Keratinocyte (primary cell): ENCODE data around the gene MYB.
"Not testable (repeated sequence)": the region's sequence is repeated elsewhere in the genome, so short reads cannot be mapped to it uniquely, and the experiment has no call there.

ENCODE experiments used
- CTCF ChIP-seq, 3 experiments: IDR thresholded peaks in 1 of 3; conservative IDR thresholded peaks in 1 of 3; optimal IDR thresholded peaks in 1 of 3; 2 replicates in 2 of 3; 3 replicates in 1 of 3; pipeline versions ENCODE3 to v1.5.1; 2011; ENCODE audit warnings: low read length in 3 of 3, mild to moderate bottlenecking in 3 of 3, moderate library complexity in 2 of 3, control low read depth in 1 of 3, inconsistent platforms in 1 of 3; ENCODE audit not compliant: insufficient read depth in 2 of 3; ENCODE audit errors: extremely low read depth in 1 of 3
- EZH2 ChIP-seq: IDR thresholded peaks from one replicate; pipeline ENCODE4 v1.6.1; 2012; ENCODE audit warnings: inconsistent platforms, mild to moderate bottlenecking, low read length, moderate library complexity

- not testable (repeated sequence) for TF ChIP-seq CTCF (optimal IDR thresholded peaks at IDR 0.05 in 1 of 3, IDR thresholded peaks at IDR 0.05 in 1 of 3, conservative IDR thresholded peaks at IDR 0.05 in 1 of 3; ENCODE audit: extremely low read depth in 1 of 3, insufficient read depth in 2 of 3, low read length in 3 of 3); EZH2
Measured at GRCh38 chr6:135150481-135150880, 30.6 kb upstream of the MYB start.
